Kidney glomerular epithelial cell (primary cell): ENCODE results near the gene GAPDHS.

Experiments
- DNase-seq: peaks from one replicate; lab custom pipeline; 2025; lab: John Stamatoyannopoulos, UW

GAPDHS gene

DNA sequence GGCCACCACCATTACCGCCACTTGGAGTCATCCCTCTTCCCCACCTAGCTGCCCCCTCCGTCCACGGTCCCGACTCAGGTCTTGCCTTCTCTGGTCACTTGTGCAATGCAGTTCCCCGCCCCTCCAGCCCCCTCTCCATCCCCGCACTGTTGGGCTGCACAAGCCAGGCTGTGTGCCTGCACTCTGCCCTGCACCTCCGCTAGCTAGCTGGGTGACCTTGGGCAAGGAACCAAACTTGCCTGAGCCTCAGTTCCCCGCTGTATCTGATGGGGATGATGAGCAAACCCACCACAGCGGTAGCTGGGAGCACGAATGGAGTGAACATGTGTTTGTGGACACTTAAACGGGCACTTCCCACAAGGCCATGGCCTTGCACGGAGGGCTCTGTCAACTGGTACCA is 6.6 kb downstream of the GAPDHS start:
- DNase-seq: no peak

DNA sequence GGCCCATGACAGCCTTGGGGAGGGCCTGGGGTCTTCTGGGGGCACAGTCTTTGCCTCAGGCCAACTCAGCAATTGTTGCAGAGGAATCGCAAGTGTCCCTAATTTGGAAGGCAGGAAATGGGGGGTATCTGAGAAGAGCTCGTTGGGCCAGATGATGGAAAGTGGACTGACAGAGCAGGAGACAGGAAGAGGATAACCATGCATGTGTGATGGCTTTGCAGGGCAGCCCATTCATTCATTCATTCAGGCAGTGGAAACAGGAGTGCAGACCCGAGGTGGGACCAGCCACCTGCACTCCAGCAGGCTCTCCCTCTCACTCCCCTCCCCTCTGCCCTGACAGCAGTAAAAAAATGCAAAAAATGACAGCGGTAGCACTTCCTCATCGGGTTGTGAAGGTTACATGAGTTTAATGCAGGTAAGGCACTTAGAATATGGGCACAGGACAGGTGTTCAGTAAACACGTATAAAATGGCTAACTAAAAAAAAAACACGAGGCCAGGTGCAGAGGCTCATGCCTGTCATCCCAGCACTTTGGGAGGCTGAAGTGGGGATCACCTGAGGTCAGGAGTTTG is 7.2 kb downstream of the GAPDHS start:
- no peak for DNase-seq

- no peak for DNase-seq
Observed at GRCh38 chr19:35542209-35542608, 9.0 kb downstream of the GAPDHS start.

DNA sequence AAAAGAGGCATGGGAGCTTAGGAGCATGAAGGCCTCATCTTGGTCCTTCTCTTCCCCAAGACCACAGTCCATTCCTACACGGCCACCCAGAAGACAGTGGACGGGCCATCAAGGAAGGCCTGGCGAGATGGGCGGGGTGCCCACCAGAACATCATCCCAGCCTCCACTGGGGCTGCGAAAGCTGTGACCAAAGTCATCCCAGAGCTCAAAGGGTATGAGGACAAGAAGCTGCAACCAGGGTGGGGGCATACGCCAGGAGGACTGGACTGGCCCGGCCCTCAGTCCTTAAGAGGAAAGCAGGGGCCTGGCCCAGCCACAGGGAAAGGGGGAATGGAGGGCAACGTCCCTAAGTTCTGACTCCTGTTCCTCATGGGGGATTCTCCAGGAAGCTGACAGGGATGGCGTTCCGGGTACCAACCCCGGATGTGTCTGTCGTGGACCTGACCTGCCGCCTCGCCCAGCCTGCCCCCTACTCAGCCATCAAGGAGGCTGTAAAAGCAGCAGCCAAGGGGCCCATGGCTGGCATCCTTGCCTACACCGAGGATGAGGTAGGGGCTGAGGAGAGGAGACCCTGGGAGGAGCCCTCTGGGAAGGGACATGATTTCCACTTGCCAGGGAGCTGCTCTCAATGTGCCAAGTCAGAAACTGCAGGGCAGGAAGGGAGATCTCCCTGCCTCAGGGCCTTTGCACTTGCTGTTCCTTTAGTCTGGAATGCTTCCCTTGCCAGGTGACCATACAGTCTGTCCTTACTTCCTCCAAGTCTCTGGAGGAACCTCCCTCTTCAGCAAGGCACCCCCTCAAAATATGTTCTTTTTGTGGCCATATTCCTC is 10.2 kb downstream of the GAPDHS start:
- no peak for DNase-seq

DNA sequence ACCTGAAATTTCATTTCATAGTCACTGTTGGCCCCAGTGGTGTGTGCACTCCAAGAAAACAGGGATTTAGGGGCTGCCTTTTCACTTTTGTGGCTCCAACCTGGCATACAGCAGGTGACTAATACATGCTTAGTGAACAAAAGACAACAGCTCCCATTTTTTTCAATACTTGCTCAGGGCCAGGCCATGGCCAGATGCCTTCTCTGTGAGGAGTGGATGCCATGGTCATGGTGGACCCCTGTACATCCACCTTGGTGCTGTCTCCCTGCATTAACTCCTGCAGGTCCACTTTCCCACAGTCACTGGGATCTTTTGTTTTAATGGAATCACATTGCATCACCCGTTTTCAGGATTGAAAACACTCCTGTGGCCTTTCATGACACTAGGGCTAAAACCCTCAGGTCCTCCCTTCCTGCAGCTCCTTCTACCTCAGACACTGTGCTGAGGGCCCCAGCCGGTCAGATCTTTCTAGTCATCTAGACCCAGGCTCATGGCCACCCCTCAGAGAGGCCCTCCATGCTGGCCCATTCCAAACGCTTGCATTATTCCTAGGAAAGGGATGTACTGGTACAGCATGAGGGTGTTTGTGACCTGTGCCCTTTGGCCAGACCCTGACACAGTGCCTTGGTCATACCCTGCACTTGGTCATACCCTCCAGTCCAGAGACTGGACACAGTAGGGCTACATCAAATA is 11.0 kb downstream of the GAPDHS start:
- DNase-seq: no peak

- DNase-seq: peak; percentile 26
Observed at GRCh38 chr19:35545001-35545854, 12.0 kb downstream of the GAPDHS start, which contains the start of gene TMEM147. Gene TMEM147, plus strand, starts transcription at chr19:35545626. Its CDS starts 114 bp downstream, at chr19:35545740.

- DNase-seq: no peak
Observed at GRCh38 chr19:35545855-35546381, 12.7 kb downstream of the GAPDHS start.

GRCh38 chr19:35546532-35546931 is 13.3 kb downstream of the GAPDHS start:
- no peak for DNase-seq

DNA sequence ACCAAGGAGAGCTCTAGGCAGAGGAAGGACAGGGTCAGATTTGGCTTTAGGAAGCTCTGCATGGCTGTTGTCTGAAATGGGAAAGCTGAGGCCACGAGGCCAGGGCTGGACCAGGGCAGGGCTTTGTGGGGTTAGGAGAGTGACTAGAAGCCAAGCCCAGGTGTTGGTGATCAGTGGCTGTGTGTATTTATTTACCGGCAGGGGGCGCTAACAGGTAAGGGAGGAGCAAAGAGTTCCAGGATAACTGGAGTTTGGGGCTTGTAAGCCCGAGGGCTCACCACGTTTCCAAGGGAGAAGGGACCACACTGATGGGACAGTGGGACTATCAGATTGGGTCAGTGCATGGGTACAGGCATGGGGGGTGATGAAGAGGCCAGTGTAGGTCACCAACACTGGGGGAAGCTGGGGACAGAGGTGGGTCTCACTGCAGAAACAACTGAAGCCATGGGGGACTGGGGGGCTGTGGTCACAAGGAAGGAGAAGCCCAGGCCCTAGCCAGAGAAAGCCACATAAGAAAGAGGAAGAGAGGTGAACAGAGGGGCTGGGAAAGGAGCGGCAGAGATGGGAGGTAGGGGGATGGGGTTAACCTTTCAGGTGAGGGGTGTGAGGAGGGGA is 16.0 kb downstream of the GAPDHS start:
- DNase-seq: peak; percentile 39

DNA sequence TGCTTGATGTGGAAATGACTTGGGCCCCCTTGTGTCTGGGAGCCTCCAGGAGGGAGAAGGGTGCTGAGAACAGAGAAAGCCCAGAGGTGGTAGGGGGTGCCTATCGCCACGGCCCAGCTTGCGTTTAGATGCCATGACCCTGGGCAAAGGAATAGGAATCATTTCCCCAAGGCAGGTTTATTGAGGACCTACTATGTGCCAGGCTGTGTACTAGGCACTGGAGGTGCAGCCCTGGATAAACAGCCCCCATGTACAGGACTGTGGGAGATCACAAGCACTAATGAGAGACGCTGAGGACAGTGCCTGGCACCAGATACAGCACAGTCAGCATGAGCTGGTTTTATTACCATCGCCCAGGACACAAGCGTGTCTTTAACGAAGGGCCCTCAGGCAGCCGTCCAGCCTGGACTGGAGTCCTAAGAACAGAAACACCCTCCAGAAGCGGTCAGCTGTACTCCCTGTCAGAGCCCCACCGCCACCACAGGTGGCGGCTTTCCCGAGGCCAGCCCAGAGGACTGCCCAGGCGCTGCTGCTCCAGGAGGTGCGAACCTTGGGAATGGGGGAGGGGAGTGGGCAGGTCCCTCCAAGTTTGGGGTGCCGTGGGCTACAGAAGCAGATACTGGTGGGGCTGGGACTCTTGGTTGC is 16.7 kb downstream of the GAPDHS start:
- no peak for DNase-seq

DNA sequence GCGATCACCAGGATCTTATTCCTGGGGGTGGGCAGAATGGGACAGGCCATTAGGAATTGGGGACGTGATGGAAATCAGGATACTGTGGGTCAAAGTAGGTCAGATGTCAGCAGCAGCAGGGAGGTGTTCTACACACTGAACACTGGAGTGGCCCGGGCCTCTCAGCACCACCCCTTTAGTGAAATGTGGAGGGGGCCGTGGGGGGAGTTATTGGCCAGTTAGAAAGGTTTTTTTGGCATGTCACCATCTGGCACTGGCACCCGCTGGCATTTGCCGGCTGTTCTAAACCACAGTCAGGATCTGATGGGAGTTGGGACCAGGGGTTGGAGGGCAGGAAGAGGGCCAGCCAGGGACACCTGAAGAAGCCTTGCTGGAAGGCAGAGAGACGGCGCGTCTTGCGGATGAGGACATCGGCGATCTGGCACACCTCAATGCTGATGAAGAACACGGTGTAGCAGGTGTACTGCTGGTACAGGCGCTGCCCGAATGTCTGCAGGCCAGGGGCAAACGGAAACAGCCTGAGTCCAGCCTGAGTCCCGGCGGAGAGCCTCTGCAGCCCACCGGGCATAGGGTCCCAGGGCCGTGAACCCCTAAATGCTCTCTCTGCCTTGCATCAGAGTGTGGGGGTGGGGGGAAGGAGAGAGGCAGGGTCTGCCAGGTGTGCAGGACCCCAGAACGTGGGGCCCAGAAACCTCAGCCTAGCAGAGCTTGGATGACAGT is 18.0 kb downstream of the GAPDHS start:
- no peak for DNase-seq

DNA sequence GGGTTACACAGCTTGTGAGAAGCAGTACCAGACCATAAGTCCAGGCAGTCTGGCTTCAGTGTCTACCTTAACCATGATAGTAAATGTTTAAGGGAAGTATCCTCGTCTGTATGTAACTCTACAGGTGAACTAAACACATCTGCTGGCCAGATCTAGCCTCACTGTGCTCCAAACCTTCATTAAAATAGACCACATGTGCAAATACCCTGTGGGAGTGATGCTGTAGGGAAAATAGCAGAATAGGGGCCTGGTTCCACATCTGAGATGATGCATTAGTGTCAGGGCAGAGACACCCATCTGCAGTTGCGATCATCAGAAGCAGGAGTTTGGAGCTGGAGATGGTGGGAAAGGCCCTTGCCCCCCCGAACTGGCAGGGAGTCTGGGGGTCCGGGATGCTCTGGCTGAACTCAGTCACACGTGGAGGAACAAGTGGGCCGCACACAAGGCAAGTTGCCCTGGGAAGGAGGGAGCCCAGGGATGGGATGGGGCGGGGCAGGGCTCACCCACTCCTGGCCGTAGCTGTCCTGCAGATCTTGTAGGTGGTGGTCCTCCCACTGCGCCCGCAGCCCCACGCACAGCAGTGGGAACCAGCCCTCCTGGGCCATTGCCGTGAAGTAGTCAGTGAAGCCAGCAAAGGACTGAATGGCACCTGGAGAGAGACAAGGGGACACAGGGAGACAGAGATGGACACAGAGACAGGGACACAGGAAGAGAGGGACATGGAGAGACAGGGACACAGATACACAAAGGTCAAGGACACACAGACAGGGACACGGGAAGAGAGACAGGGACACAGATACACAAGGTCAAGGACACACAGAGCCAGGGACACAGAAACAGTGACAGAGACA is 19.5 kb downstream of the GAPDHS start:
- no peak for DNase-seq

DNA sequence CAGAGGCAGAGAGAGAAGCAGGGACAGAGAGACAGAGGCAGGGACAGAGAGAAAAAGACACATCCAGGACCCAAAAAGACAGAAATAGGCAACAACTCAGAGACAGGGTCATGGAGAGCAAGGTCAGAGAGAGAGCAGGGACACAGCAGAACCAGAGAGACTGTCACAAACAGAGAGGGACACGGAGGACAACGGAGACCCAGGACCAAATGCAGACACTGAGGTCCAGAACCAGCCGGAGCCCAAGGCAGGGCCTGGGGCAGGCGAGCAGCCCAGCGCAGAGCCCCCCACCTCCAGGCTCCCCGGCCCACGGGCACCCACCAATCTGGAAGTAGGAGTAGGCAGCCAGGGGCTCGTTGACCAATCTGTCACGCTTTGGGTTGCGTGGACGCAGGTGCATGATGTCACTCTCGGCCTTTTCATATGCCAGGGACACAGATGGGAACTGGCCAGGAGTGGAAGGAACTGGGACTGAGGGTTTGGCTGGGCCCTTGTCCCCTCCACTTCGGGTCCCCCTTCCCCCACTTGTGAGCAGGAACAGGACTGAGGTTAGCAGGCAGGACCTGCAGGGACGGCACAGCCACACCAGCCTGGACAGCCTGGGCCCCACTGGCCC is 20.2 kb downstream of the GAPDHS start:
- DNase-seq: no peak

GRCh38 chr19:35554076-35554475 is 20.8 kb downstream of the GAPDHS start:
- no peak for DNase-seq

- DNase-seq: no peak
Observed at GRCh38 chr19:35555301-35556005, 22.2 kb downstream of the GAPDHS start.

- no peak for DNase-seq
Observed at GRCh38 chr19:35556025-35556590, 22.9 kb downstream of the GAPDHS start.

DNA sequence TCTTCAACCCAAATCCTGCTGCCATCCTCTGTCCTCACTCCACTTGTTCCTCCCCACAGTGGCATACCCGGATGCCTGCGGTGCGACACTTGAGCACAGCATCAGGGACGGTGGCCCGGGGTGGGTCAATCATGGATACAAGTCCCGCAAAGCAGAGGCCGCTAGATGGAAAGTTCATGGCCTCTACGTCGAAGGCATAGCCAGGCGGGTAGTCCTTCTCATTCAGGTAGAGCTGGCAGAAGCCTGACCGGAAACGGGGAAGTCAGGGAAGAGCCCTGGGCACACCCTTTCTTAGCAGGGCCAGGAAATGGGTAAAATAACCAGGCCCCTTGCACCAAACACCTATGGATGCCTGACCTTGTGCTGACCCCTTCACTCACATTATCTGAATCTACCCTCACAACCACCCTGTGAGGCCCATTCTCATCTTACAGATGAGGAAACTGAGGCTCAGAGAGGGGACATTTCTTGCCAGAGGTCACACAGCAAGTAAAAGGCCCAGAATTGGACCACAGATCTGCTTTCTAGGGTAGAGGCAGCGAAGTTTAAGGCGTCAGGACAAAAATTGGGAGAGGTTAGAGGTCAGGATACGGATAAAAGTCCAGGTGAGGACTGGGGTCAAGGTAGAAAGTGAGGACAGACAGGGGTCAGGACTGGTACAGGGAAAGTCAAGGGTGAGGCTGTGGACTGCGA is 23.7 kb downstream of the GAPDHS start:
- DNase-seq: no peak
